Measurements from ENCODE around the gene CAMSAP1.

The CAMSAP1 gene

GRCh38 chr9:135941288-135941995 is 34.1 kb upstream of the CAMSAP1 start:
- no peak for DNase-seq (ENCODE audit: low read depth in 3 of 3)

- peak in 2 of 3 experiments; percentile 31 to 32 for DNase-seq (ENCODE audit: low read depth in 3 of 3)
These were observed 32.3 kb upstream of the CAMSAP1 start for GRCh38 chr9:135939351-135940265.

DNA sequence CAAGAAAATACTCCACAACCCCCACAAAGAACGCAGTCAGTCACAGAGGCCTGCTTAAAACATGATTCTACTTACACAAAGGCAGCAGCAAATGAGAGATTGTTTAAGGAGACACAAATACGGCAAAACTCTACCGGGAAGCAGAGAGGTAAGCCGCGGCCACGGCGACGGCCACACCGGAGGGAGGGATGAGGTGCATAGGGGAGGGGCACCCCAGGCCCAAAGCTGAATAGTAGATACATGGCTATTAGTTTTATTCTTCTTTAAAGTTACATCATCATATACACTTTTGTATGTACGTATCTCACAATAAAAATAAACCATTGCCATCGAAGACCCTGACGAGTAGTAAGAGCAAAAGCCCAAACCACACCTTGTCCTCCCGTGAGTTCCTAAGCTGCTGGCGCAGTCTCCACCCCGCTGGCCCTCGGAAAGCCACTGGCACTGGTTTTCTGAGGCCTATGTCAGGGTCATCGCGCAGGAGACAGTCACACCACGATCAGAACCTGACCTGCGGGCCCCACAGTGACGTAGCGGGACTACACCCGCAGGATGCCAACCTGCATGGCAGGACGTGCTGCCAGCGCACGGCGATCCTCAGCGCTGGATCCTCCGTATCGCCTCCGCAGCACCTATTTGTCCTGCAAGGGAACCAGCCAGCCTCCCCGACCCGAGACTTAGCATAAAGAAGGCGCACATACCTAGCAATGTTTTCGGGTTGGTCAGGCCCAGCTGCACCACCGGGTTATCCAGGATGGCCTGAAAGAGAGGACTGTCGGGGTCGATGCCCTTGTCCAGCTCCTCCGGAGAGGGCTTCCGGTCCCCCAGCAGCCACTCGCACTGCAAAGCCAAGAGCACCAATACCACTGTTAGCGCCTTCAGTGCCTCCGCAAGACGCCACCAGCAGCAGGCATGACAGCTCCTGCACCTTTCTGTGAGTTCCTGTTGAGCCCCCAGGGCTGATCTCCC is 30.5 kb upstream of the CAMSAP1 start:
- DNase-seq (ENCODE audit: low read depth in 3 of 3) = no peak

DNA sequence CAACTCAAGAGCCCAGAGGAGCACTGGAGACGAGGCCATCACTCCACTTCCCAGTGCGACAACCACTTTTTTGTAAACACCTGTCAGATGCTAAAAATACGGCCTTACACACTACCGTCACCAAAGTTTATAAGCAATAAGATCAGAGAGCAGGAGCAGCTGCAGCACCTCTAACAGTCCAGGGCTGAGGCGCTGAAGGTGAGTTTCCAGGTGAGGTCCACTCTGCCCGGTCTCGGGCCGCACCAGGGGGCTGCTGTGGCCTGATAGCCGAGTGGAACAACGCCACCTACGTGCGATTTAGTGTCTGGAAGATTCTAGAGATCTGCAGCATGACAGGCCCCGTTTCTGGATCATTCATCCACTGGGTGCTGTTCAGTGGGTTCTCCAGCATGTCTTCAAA is 25.8 kb upstream of the CAMSAP1 start:
- DNase-seq (ENCODE audit: low read depth in 3 of 3) = no peak

- DNase-seq (ENCODE audit: low read depth in 3 of 3) = no peak
These were observed 25.3 kb upstream of the CAMSAP1 start for GRCh38 chr9:135932656-135933055.

- DNase-seq (ENCODE audit: low read depth in 3 of 3) = no peak
These were observed 24.0 kb upstream of the CAMSAP1 start for GRCh38 chr9:135931349-135931820.

DNA sequence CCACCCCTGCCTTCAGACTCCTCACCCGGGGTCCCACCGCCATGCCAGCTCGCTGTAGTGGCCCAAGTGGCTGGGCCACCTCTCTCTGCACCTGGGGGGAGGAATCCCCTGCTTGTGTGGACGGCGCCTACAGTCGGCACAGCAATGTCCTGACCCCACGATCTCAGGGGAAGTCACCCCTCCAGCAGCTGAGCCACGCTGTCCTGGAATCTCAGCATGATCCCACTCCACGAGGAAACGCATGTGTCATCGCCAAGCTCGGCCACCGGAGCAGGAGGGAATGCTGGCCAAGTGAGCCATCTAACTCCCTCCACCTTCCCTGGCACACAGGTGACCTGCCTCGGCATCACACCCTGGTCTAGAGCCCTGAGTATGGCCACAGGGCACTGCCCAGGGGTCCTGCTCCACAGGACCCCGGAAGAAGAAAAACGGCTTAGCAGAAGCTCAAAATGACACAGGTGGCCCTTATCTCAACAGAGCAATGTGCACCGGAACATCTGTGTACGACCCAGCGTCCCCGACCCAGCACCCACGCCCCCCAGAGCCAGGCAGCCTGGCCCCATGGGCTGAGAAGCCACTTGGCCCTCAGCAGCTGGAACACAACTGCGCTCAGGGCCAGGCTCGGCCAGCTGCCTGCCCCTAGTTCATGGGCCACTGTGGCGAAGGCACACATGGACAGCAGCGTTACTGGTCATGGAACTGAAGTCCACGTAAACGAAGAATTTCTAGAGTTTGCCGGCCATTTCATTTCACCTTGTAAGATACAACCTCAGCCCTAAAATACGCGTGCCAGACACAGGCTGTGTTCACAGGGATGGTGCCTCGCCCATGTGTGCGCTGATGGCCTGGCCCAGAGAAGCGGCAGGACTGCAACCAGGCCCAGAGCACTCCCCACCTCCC is 23.4 kb upstream of the CAMSAP1 start:
- no peak for DNase-seq (ENCODE audit: low read depth in 3 of 3)

- no peak for DNase-seq (ENCODE audit: low read depth in 3 of 3)
These were observed 22.5 kb upstream of the CAMSAP1 start for GRCh38 chr9:135929656-135930445.

- DNase-seq (ENCODE audit: low read depth in 3 of 3) = no peak
These were observed 21.6 kb upstream of the CAMSAP1 start for GRCh38 chr9:135928731-135929655.

DNA sequence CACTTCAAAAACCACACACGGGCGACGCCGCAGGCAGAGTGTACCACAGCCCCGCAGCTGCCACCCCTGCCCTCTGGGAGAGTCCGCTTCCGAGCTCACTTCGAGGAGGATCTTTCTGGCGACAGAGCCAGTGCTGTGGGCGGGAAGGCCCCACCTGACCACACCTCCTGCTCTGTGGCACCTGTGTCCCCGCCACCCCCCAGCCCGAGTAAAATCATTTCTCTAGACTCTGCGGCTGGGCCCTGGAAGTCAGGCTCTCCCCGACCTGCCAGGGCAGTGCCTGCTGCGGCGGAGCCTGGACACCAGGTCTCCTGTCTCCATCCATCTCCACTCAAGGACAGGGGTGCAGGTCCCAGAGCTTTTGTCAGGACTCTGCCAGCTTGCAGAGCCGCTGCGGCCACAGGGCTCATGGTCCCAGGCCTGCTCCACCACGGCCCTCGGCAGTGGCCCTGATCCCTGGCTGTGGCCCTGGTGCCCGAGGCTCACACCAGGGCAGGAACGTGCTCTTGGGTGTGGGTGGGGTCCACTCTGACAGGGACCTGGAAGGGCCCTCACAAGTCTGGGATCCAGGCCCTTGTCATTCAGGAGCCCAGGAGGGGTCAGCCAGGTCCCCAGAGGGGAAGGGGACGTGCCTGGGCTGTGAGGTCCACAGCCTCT is 20.9 kb upstream of the CAMSAP1 start:
- DNase-seq (ENCODE audit: low read depth in 3 of 3) = no peak

DNA sequence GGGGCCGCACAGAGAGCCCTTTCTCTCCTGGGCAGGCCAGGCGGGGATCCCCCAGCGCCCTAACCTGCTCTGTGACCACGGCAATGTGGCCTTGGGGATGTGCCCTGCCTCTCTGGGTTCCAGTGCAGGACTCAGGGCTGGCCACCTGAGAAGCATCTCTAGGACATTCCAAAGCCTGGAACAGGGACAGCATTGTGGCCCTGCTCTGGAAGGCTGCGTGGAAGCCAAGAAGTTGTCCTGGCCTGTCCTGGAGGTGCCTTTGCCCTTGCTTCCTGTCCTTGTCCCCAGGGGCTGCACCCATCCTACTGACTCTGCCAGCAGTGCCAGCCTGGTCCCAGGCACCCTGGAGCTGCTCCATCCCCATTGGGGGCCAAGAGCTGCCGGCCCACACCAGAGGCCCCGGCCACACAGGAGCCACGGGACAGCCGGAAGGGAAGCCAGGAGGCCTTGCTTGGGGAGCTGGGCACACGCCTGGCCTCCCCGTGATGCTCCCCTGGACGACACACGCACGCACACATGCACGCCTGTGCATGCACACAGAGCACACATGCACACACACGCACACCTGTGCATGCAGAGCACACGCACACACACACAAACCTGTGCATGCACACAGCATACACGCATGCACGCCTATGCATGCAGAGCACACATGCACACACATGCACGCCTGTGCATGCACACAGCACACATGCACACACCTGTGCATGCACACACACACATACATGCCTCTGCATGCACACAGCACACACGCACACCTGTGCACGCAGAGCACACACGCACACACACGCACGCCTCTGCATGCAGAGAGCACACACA is 20.1 kb upstream of the CAMSAP1 start:
- DNase-seq (ENCODE audit: low read depth in 3 of 3) = no peak

GRCh38 chr9:135926402-135927194 is 19.3 kb upstream of the CAMSAP1 start:
- peak in 2 of 3 experiments; percentile 6 to 33 for DNase-seq (ENCODE audit: low read depth in 3 of 3)

DNA sequence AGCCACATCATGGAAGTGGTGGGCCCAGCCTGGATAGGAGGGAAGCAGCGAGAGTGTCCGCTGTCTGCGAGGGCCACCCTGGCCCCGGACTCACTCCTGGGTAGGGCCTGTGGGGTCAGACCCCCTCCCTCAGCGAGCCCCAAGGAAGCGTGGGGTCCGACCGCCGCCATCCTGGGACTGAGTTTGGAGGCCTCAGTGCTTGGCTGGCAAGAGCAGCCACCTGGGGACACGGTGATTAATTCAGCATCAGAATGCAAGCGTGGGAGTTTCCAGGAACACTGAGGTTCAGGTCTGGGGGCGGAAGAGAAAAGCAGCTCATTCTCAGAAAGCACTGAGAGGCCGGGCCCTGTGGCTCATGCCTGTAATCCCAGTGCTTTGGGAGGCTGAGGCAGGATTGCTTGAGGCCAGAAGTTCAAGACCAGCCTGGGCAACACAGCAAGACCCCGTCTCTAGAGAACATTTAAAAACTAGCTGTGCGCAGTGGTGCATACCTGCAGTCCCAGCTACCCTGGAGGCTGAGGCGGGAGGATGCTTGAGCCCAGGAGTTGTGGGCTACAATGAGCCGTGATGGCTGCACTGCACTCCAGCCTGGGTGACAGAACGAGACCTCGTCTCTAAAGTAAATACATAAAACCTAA is 18.3 kb upstream of the CAMSAP1 start:
- peak in 2 of 3 experiments; percentile 42 to 52 for DNase-seq (ENCODE audit: low read depth in 3 of 3)

GRCh38 chr9:135924628-135925338 is 17.4 kb upstream of the CAMSAP1 start:
- DNase-seq (ENCODE audit: low read depth in 3 of 3) = no peak

DNA sequence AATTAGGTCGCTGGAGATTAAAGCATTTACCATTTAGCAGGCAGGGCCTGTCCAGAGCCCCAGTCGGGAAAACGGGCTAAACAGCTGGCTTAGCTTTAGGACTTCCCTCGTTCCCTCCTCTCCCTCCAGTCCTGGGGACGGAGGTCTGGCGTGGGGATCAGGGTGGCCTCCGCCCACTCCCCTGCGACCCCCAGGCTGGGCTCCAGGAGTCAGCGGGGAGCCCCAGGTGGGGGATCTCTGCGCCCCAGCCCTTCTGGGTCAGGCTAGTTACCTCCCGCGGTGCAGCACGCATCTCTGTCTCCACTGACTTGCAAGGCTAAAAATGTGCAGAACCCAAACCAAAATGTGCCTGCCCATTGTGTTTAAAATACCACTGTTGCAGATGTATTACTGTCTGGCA is 16.2 kb upstream of the CAMSAP1 start:
- no peak for DNase-seq (ENCODE audit: low read depth in 3 of 3)

All from stimulated activated CD4-positive, alpha-beta T cell treated with anti-CD3 and anti-CD28 coated beads, TNF-alpha, amount 100 ng/mL, for 4 hours (primary cell).